DMS 273 treated with DMSO at 0.1 percent for 48 hours (cell line): ENCODE measurements around the gene FLAD1.
A peak's percentile ranks its signal among the peaks of the same experiment; 100 is the strongest.

Experiments used
- DNase-seq: peaks from one replicate; lab custom pipeline; 2025; lab: John Stamatoyannopoulos, UW

FLAD1 gene

DNA sequence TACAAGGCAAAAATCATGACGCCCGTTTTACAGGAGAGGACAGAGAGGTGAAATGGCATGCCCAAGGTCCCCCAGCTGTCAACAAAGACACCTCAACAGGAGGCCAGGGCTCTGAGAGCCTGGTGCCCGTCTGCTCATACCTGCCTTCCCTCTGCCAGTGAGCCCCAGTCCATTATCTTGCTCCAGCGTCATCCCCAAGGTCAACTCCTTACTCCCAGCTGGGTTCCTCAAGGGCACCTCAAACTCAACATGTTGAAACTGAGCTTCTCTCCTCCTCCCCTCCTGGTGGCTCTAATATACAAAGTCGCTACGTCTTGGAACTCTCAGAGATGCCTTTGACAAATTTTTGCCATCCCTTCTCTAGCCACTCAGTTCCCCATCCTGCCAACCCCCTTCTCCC is 30.5 kb upstream of the FLAD1 start:
- DNase-seq, result no peak

- DNase-seq, result no peak
Measured at GRCh38 chr1:154953611-154954038, 29.5 kb upstream of the FLAD1 start.

DNA sequence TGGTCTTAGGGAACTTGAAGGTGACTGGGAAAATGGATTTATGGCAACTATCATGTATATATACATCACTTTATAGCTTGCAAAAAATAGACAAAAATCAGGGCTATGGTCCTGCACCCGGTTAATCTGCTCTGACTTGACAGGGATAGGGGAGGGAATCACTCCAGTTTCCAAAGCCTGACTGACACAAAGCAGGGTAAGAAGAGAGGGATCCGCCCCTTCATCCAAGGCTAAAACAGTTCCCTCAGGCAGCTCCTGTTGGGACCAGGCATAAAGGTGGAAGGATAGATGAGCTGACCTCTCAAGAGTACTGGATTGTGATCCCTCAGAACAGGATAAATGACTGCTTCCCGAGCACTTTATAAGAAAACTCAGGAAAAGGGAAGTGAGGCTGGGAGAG is 28.6 kb upstream of the FLAD1 start:
- DNase-seq, result no peak

GRCh38 chr1:154955039-154955717 is 28.0 kb upstream of the FLAD1 start:
- peak; percentile 81 for DNase-seq

DNA sequence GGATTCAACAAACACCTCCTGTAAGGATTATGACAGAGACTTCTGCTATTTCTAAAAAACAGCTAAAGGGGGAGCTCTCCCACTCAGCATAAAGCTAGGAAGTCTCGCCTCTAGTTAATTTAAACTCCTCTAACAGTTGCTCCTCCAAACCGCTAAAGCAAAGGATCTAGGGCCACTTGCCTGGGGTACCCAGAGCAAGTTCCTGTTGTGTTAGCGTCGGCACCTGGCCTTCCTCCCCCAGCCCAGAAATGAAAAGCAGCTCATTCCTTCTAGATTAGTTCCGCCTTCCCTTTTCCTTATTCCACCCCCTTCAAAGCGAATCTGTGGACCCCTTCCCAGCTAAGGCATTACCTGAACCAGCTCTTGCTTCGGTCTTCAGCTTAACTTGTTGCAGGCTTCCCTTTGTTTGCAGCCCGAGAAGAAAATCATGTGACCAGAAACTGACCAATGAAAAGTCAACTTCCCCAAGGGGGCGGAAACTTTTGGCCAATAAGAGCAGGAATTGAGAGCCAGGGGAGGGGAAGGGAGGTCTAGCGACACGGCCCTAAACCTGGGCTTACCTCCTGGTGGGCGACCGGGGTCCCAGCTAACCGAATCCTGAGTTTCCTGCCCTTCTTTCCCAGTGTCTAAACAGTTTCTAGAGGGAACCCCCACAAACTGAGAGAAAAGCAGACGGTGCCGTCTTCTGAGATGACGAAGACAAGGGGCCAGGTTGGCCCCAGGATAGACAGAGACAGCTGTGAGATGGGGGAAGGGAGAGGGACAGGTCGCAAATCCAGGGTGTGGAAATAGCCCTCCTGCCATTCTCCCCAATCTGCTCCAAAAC is 27.2 kb upstream of the FLAD1 start, which contains the start of gene PBXIP1:
PBXIP1 (minus strand) TSS at position 382 of the 826 bp plus-strand sequence. CDS start 2,378 bp downstream, outside the sequence.
- peak; percentile 86 for DNase-seq

- DNase-seq, result no peak
Measured at GRCh38 chr1:154956544-154956941, 26.6 kb upstream of the FLAD1 start.

- no peak for DNase-seq
Measured at GRCh38 chr1:154957091-154957657, 26.0 kb upstream of the FLAD1 start.

DNA sequence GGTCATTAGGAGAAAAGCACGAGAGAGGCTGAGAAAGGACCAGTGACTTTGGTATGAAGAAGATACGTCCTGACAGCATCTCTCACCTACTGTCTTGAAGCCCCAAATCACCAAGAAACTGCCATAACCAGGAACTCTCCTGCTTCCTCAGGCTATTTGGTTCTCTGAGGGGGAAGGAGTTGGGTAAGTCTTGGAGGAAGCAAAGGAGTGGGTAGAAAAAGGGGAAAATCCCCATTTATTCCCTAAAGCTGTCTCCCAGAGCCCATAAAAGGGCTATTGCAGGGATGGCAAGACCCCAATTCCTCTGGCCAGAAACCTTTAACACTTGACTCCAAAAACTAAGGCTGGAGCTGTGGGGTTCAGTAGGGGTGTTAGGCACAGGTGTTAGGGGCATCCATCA is 25.1 kb upstream of the FLAD1 start:
- DNase-seq, result no peak

- DNase-seq, result no peak
Measured at GRCh38 chr1:154958681-154959425, 24.3 kb upstream of the FLAD1 start.

DNA sequence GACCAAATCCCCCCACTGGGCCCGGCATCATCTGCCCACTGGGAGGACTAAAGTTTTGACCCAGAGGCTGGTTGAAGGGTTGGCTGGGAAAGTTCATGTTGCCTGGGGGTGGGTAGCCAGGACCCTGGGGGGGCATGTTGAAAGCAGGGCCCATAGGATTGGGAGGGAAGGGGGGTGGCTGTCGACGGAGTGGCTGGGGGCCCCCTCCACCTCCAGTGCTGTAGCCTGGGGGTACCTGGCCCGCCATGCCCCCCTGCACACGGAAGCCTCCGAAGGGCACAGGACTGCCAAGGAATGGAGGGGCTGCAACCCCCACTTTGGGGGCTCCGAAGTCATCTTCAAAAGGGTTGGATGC is 23.7 kb upstream of the FLAD1 start:
- no peak for DNase-seq

GRCh38 chr1:154960446-154961136 is 22.6 kb upstream of the FLAD1 start:
- no peak for DNase-seq

DNA sequence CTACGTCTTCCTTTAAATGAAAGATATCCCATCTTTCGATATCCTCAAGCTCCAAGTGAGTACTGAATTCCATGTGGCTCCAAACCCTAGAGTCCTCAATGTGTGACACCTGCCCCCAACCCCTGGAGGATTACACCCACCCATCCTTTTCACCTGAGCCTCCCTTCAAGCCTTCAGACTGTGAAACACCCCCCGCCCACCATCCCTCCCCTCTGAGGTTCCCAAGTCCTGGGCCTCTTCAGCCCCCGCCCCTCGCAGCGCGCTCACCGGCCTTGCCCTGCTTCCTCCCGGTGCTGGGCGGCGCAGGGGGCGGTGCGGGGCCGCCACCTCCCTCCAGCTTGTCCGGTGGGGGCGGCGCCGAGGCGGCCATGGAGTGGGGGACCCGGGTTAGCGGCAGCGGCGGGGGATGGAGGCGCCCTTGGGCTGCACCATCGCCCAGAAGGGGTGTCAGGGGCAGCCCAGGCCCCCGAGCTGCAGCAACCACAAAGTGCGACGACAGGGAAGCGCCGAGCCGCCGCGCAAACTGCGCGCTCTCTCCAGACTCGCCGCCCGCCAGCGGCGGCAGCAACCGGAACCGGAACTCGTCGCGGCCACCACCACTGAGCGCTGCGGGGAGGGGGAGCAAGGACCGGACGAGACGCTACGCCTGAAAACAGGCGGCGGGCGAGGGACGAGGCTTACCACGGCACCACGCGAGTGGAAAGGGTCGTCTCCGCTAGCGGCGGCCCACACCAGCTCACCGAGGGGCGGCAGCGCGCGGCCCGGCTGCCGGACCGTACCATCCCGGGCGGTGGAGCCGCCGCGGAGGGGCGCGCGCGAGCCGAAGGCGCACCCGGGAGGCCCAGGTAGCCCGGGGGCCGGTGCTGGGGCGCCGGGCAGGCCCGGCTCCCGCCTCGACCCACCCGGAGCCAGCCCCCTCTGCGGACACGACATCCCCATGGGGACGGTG is 21.7 kb upstream of the FLAD1 start, which contains the start of gene PYGO2:
PYGO2 (minus strand) TSS at position 576 of the 949 bp plus-strand sequence; CDS start at position 370, 206 bp downstream.
- DNase-seq, result peak; percentile 44

DNA sequence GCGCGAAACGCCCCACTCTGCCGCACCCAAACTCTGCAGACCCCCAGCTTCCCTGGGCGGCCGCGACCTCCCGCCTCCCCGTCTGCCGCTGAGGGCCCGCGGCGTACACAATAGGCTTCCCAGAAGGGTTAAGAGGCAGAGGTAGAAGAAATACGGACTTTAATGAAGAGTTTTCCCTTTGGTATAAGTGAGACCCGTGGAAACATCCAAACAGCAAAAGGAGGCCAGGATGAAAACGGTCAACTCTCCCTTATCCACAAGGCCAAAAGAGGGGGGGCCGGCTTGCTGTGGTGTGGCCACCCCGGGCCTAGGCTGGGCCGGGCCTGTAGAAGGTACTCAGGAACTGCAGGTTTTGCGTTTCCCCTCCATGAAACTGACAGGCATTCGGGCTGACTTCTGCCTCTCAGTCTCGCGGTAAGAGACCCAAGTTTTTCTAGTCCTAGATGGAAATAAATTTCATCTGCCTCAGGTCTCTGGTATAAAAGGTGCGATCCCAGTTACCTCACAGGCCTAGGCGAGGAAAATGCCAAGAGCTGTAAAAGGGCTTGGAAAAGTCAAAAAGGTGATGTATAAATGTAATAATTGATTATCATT is 20.9 kb upstream of the FLAD1 start:
- DNase-seq, result no peak

- no peak for DNase-seq
Measured at GRCh38 chr1:154962795-154963330, 20.3 kb upstream of the FLAD1 start.

GRCh38 chr1:154963643-154964042 is 19.5 kb upstream of the FLAD1 start:
- no peak for DNase-seq

- DNase-seq, result no peak
Measured at GRCh38 chr1:154964359-154964758, 18.8 kb upstream of the FLAD1 start.

- DNase-seq, result no peak
Measured at GRCh38 chr1:154966111-154966510, 17.0 kb upstream of the FLAD1 start.

- no peak for DNase-seq
Measured at GRCh38 chr1:154967331-154967950, 15.7 kb upstream of the FLAD1 start.

DNA sequence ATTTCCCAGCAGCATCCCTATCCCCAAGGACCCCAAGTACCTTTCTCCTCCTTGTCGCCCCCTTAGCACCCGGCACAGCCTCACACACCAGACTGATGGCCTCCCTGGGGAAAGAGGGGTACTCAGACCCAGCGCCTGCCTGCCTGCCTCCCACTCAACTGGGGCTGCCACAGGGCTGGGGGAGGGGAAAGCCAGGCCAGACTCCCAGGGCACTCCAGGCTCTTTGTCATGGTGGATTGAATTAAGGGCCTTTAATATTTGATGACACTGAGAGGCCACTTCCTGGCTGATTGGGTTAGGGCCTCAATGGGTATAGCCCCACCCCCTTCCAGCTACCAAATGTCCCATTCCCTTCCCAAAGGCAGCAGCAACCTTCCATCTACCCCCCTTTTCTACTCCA is 14.4 kb upstream of the FLAD1 start:
- DNase-seq, result no peak
